ENCODE data around the gene PRELP.

The PRELP gene

DNA sequence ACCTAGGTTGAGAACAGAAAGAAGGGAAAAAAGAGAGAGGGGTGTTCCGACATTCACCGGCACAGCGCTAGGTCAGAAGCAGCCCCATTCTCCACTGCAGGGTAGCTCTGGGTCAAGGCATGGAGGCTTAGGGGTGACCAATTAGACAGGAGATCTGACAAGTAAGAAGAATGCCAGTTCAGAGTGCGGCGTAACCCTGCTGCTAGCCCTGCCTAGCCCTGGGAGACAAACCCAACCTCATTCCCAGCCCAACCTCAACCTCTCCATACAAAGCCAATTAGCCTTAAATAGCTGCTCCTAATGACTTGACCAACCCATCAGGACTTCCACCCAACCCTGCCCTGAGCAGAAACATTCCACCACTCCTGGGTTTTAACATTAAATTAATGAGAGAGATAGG lies 3.4 kb downstream of the PRELP start:
- no peak for DNase-seq (ENCODE audit: low spot score)

DNA sequence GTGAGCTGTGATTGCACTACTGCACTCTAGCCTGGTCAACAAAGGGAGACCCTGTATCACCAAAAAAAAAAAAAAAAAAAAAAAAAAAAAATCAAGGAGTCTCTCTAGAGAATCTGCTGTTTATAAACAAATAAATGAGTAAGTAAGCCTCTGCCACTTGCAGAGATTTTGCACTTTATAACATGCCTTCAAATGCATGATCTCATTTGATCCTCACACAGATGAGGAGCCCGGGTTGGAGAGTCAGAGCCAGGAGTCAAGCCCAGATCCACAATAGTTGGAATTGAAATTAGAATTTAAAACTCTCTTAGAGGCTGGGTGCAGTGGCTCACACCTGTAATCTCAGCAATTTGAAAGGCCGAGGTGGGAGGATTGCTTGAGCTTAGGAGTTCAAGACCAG lies 4.0 kb downstream of the PRELP start:
- DNase-seq (ENCODE audit: low spot score): no peak

DNA sequence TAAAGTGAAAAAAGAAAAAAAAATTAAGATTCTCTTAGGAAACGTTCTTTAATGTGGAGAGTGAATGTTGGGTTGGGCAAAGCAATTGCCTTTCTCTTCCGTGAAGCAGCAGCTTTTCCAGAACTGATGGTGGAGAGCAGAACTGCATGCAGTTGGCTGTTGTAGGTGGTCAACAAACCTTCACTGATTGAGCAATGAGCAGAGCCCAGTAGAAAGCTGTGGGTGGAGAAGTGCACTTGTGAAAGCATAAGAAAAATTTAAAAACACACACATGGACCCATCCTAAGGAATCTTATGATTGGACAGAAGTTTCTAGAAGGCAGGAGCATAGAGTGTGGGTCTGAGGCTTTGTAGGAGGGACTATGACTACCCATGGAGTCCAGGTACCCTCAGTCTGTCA lies 4.5 kb downstream of the PRELP start:
- no peak for DNase-seq (ENCODE audit: low spot score)

DNA sequence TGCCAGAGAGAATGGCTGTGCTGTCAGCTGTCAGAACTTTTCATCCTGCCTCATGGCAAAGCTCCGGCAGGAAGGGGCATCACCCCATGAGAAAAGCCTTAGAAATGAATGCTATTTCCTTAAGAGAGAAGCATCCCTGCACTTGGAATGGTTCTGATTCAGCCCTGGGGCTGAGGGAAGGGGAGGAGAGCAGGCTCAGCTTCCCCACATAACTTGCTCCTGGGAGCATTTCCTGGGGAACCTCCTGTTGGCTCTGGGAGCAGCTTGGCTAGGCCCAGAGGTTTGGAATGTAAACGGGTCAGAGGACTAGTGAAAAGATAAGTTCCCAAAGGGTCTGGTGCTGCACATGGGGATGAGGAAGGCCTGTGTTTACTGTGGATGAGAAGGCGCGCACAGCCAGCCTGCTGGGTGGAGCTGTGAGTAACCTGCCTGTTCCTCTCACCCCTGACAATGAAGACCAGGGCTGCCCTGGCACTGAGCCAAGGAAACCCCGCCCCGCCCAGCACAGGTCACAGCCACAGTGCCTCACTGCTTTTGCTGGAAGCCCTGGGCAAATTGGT lies 5.0 kb downstream of the PRELP start:
- DNase-seq (ENCODE audit: low spot score): peak; percentile 10

DNA sequence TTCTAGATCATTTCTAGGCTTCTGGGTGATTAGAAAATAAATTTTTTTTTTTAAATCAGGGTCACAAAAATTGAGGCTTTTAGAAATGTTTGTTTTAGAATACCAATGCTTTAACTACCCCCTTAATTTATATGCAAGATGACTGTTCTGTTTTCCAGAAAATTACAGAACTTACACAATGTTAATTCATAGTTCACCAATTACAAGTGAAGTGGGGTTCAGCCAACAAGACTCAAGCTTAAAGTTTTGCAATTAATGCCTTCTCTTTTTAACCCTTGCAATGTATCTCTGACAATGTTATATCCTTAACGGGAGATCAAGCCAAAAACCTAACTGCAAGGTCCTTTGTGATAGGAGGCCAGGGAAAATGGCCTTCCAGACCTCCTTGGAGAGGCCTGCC lies 5.6 kb downstream of the PRELP start:
- DNase-seq (ENCODE audit: low spot score): no peak

DNA sequence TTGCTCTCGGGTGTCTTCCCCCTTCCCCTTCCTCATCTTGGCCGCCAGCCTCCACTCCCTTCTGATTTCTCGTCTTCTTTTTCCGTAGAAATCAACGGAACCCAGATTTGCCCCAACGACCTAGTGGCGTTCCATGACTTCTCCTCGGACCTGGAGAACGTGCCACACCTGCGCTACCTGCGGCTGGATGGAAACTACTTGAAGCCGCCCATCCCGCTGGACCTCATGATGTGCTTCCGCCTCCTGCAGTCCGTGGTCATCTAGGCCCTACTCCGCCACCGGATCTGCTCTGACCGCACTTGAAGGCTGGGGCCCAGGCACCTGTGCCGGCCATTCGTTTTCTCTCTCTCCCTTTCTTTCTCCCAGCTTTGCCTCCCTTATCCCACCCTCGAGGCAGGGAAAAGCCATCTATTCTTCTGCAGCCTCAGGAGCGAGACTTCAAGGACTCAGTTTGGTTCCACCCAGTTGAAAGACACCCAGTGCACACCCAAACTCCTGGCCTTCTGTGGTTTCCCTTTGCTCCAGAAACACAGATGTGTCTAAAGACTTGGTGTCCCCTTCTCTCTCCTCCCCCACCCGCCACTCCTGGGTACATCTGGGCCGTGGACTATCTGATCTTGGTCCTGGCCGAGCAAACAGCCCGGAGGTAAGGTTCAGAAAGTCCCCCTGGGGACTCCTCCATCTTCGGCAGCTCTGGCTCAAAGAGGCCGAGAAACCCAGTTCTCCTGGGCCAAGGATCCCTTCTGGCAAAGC lies 11.2 kb downstream of the PRELP start:
- no peak for DNase-seq (ENCODE audit: low spot score)

DNA sequence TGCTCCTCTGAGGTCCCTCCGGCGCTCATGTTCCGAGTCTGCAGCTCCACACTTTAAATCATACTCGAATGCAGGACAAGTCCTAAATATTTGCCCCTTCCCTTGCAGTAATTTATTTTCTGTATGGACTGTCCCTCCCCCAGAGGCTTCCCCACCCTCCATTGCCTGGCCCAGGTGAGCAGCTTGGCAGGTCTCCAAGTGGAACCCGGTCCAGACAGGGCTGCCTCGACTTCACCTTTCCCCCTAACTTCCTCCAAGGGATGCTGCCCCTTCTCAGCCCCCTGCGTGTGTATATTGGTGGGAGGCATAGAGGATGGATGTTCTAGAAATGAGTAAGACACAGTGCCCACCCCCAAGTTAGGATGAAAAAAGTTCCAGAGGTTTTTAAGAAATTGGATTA lies 12.9 kb downstream of the PRELP start:
- DNase-seq (ENCODE audit: low spot score): no peak

DNA sequence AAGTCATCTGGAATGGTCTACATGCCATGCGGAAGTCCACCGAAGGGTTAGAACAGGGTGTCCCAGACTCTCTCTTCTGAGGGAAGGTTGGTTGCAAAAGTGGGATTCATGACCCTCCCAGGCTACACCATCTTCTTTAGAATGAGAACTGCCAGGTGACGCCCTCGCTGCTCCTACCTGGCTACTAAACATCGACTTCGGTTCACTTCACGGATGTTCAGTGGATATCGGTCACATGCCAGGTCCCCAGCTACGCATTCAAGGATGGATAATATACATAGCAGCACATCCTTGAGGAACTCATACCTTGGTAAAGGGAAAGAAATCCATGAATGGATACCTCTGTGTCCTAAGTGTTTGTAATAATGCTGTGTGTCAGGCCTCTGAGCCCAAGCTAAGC lies 15.0 kb downstream of the PRELP start:
- DNase-seq (ENCODE audit: low spot score): no peak

DNA sequence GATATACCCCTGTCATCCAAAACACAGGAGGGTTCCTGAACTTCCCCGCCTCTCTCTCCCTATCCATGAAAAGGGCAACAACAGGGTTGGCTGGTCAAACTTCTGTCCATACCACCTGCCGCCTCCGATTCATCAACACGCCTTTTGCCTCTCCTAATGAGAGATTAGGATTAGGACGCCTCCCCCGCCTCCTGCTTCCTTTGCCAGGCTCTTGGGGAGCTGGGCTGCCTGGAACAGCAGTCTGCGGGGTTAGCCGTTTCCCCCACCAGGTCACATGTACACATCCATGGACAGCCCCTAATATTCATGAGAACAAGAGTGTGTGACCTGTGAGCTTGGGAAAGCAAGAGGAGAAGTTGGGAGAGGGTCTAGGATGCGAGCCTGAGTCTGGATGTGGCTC lies 16.1 kb downstream of the PRELP start:
- DNase-seq (ENCODE audit: low spot score): no peak

DNA sequence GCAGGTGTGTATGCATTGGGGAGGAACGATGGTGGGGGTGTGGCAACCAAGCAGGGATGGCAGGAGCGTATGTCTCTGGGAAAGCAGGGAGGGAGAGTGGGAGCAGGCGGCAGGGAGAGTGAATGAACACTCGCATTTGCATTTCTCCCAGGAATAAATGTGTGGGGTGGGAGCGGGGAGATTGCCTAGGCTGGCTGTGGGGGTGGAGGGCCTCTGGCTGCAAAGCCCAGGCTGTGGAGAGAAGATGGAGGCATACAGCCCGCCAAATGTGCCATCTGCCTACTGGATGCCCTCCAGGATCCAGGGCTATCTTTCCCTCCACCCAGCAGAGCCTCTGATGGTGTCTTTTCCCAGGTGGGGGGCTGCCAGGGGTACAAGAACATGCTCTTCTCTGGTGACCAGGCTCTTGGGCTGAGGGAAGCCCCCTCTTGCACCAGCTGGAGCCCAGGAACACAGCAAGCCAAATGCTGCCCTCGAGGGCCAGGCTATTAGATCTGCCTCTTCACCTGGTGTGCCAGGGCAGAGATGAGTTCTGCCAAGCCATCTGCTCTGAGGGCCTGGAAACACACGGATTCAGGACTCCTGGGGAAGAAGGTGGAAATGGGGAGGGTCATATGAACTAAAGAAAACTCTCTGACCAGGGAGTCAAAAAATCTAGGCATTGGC lies 16.6 kb downstream of the PRELP start:
- DNase-seq (ENCODE audit: low spot score): no peak

DNA sequence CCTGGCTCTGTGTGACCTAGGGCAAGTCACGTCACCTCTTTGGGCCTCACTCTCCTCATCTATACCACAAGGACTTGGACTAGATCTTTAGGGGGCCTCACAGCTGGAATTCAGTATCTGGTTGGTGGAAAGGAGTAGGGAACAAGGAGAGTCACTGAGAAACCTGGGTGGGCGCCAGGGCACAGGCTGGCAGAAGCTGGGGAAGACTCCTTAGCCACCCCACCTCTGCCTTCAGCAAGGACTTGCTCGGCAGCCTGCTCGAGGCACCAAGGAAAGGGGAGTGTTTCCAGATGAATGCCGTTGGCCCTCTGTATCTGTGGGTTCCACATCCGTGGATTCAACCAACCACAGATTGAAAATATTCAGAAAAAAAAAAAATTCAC lies 17.1 kb downstream of the PRELP start:
- no peak for DNase-seq (ENCODE audit: low spot score)

DNA sequence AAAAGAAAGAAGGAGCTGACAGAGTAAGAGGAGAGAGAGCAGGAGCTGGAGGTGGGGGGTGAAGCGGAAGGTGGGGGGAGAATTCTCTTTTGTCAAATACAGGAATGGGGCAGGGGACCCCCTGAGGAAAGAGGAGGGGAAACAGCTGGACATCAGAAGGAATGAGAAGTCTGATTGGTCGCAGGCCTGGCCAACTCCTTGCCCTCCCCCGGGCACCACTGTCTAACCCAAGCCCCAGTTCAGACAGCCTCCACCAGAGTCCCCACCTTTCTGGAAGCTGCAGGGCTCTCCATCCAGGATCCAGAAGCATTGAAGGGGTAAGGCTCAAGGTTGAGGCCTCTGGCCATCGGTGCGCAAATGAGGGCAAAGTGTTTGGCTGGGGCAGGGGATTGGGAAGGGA lies 18.3 kb downstream of the PRELP start, which contains the start of gene OPTC:
Gene OPTC (plus strand): TSS at position 253 of the 400 bp plus-strand sequence. CDS start 1,853 bp downstream, outside the sequence.
- no peak for DNase-seq (ENCODE audit: low spot score)

DNA sequence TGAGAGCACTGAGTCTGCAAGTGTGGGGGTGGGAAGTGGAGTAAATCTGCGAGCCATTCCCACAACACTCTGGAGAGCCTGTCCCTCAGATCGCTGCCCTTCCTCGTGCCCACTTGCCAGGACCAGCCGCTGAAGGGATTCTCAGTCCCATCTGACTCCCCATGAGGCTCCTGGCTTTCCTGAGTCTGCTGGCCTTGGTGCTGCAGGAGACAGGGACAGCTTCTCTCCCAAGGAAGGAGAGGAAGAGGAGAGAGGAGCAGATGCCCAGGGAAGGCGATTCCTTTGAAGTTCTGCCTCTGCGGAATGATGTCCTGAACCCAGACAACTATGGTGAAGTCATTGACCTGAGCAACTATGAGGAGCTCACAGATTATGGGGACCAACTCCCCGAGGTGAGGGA lies 20.2 kb downstream of the PRELP start:
- DNase-seq (ENCODE audit: low spot score): no peak

DNA sequence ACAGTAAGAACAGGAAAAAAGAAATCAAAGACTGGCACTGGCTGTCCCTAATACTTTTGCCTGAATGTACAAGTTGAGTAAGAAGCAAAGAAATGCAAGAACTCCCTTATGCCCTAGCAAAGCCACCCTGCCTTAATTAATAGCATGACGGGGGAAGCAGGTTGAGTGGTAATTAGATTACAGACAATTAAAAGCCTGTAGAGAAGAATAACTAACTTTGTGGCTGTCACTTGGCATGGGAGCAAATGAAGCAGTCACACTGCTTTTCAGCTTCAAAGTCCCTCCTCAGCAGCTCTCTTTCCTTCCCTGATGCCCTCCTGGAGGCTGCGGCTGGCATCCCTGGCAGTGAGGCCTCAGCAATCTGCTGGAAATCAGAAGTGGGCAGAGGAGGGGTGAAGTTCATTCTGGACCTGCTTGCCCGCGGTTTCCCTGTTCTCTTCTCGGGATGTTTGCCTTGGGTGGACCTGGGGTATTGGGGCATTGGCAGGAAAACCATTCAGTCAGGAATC lies 21.7 kb downstream of the PRELP start:
- no peak for DNase-seq (ENCODE audit: low spot score)

DNA sequence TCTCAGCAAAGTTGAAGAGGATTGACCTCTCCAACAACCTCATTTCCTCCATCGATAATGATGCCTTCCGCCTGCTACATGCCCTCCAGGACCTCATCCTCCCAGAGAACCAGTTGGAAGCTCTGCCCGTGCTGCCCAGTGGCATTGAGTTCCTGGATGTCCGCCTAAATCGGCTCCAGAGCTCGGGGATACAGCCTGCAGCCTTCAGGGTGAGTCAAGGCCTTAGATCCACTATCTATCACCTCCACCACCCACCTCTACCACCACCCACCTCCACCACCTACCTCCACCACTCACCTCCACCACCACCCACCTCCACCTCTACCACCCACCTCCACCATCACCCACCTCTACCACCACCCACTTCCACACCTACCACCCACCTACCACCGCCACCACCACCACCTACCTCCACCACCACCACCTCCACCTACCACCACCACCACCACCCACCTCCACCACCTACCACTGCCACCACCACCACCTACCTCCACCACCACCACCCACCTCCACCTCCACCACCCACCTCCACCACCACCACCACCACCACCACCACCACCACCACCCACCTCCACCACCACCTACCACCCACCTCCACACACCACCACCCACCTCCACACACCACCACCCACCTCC lies 24.2 kb downstream of the PRELP start:
- DNase-seq (ENCODE audit: low spot score): no peak

DNA sequence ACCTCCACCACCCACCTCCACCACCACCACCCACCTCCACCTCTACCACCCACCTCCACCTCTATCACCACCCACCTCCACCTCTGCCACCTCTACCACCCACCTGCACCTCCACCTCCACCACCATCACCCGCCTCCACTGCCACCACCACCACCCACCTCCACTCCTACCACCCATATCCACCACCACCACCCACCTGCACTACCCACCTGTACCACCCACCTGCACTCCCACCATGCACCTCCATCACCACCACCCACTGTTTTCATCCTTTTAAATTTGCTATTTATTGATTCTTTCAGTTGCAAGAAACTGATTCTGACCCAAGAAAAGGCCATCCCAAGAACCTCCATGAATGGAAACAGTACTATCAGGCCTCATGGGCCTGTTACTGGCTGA lies 24.7 kb downstream of the PRELP start:
- DNase-seq (ENCODE audit: low spot score): no peak

DNA sequence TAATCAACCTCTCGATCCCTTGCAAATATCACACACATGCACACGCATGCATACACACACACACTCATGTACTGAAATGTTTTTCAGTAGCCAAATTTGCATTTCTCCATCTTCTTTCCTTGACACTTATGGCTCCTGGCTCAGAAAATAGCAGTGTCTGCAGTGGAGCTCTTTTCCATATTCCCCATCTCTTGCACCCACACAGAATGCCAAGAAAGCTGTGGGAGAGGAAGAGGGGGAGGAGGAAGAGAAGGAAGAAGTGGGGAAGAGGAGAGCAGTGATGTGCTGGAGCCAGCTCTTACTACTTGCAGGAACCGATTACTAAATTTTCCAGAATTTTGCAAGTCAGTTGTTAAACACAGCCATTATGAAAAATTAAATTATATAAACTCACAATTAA lies 28.2 kb downstream of the PRELP start:
- DNase-seq (ENCODE audit: low spot score): no peak

DNA sequence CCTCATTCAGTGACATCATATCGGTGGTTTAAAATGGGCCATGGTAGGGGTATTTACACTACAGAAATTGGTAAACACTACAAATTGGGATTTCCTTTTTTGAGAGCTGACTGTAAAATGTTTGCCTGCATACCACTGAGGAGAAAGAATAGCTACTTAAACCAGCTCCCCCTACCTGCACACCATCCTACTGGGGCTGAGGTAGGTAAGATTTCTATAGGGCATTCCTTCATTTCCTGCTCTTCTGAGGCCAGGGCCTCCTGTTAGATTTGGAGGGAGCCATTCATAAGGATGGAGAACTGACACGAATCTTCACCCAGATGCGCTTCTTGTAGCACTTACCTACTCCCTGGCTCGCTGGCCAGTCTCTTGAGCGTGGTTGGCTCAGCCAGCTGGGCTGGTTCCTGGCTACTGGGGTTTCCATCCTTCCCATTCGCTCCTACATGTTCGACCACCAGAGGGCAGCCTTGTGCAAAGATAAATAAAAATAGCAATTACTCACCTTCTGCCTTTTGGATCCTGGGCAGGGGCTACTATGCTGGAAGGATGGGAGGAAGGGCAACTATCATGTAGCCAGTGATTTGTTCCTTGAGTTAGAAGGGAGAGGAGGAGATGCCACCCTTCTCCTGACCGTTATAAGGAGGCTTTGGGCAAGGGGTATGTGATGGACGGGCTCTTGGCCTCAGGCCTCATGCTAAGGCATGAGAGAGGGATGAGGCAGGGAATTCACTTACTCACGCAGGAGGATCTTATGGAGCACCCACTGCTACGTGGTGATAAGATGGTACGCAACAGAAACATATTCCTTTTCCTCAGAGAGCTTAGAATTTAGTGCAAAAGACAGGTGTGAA lies 29.0 kb downstream of the PRELP start:
- peak; percentile 72 for DNase-seq (ENCODE audit: low spot score)

DNA sequence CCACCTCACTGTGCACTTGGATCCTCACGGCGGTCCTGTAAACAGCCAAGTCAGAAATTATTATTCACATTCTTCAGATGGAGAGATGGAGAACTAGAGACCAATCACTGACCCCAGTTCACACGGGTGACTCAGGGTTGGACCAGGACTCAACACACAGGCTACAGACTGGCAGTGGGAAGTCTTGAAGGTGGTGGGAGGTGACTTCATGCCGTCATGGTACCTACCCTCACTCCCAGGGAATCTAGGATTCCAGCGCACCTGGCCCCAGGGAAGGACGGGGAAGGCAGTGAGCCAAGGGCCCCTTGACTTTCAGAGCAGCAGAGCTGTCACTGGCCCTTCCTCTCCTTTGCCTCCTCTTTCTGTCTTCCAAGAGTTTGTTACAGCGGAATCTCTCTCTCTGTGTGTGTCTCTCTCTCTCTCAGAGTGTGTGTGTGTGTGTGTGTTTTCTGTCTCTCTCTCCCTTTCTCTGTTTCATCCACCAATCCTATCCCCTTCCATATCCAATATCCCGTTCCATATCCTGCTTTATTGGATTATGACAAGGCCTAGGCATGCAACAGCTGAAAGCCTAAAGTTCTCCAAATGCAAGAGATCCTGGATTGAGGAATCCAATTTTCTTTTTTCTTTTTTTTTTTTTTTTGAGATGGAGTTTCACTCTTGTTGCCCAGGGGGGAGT lies 30.1 kb downstream of the PRELP start:
- DNase-seq (ENCODE audit: low spot score): no peak

DNA sequence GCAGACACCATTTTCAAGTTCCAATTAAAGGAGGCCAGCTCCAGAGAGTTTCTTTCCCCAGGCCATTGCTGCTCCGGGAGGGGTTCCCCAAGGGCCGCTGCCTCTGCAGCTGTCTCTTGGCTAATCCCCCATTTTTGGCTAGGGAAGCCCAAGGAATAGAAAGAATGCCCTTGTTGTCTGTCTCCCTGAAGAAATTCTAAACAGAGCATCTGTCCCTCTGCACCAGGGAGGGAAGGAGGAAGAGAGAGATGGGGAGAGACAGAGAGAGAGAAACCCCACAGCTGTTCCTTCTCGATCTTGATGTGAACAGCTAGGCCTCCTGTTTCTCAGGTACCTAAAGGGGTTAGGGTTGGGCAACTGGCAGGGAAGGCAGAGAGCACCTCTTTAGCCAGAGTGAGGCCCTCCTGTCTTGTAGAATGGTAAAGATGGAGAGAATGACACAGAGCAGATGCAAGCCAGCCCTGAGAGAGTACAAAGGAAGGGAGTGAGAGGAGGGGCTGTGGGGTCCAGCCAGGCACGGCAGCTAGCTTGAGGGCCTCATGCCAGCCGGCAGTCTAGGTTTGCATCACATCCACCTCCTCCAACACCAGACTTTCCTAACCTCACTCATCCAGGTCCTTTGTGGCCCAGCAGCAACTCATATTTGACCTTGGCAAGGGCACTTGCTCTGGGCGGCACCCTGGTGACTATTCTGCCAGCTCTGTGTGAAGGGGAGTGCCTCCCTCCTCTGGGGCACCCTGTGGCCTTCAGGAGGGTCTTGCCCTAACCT lies 31.4 kb downstream of the PRELP start:
- no peak for DNase-seq (ENCODE audit: low spot score)

DNA sequence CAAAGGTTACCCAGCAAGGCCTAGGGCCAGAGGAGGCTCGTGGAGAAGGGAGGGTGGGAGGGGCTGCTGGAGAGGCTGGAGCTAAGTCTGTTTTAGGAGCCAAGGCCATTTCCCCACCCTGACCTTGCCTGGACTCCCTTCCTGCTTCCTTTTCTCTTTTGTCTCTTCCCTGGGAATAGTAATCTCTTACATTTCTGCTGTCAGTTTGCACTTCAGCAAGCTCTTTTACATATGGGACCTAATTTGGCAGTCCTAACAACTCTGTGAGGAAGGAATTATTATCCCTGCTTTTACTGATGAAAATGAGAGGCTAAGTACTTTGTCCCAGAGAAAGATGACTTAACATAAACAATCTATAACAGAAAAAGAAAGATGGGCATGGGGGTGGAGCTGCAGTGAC lies 32.2 kb downstream of the PRELP start:
- DNase-seq (ENCODE audit: low spot score): no peak
